D721Med (cell line): ENCODE data around the gene PEX11G.

ENCODE experiments used
- DNase-seq: peaks from one replicate; pipeline ENCODE4 v3.0.0; 2011; ENCODE audit warnings: low spot score; ENCODE audit not compliant: insufficient read length
- FAIRE-seq: peaks from 2 replicates; lab custom pipeline; 2011; peaks lifted over from hg19 to GRCh38; lab: Jason Lieb, UNC
- CTCF ChIP-seq: IDR thresholded peaks from 2 replicates; pipeline ENCODE4 v1.5.1; 2012; ENCODE audit warnings: mild to moderate bottlenecking, control low read depth; ENCODE audit not compliant: insufficient read depth; ENCODE audit errors: missing control alignments

PEX11G gene

GRCh38 chr19:7489609-7490044 is 792 bp upstream of the PEX11G start:
- TF ChIP-seq CTCF: no peak
- no peak for FAIRE-seq
- no peak for DNase-seq

GRCh38 chr19:7486923-7487322 is 1.9 kb downstream of the PEX11G start:
- FAIRE-seq (no peak), DNase-seq (no peak)
- TF ChIP-seq CTCF: no peak

GRCh38 chr19:7483720-7484201 is 5.1 kb downstream of the PEX11G start:
- TF ChIP-seq CTCF: no peak
- no peak for DNase-seq
- no peak for FAIRE-seq

GRCh38 chr19:7482584-7483439 is 6.0 kb downstream of the PEX11G start:
- DNase-seq (no peak), FAIRE-seq (no peak)
- TF ChIP-seq CTCF: no peak

GRCh38 chr19:7480970-7481255 is 7.9 kb downstream of the PEX11G start:
- FAIRE-seq: no peak
- DNase-seq: no peak
- TF ChIP-seq CTCF: no peak

- FAIRE-seq: no peak
- no peak for DNase-seq
- TF ChIP-seq CTCF: no peak
These were observed 8.4 kb downstream of the PEX11G start for GRCh38 chr19:7480222-7480969.
